GM18499 (cell line): Measurements from ENCODE around the gene TMEM106A.
"Not testable (repeated sequence)": the region's sequence is repeated elsewhere in the genome, so short reads cannot be mapped to it uniquely, and the experiment has no call there.

Experiments used
- ATAC-seq: cut with Tn5 transposase; IDR thresholded peaks from one replicate; pipeline ENCODE4 v1.9.1; 2021; ENCODE audit warnings: moderate number of reproducible peaks; ENCODE audit not compliant: insufficient read depth, unreplicated experiment

Gene TMEM106A

GRCh38 chr17:43213545-43213944 lies 1.9 kb downstream of the TMEM106A start:
- no peak for ATAC-seq

DNA sequence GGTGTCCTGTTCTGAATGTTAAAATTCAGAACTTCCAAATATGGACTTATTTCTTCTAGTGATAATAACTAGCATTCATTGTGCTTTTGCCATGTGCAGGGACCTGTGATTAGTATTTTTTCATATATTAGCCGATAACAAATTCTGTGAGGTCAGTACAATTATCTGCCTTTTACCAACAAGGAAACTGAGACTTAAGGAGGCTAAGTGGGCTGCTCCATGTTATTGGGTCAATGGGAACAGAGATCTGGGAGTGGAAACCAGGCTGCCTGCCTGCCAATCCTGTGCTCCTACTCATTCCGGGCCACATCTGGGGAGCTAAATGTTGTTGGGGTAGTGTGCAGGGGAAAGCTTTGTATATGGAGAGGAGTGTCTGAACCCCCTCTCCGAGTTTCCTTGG lies 3.7 kb downstream of the TMEM106A start:
- no peak for ATAC-seq

DNA sequence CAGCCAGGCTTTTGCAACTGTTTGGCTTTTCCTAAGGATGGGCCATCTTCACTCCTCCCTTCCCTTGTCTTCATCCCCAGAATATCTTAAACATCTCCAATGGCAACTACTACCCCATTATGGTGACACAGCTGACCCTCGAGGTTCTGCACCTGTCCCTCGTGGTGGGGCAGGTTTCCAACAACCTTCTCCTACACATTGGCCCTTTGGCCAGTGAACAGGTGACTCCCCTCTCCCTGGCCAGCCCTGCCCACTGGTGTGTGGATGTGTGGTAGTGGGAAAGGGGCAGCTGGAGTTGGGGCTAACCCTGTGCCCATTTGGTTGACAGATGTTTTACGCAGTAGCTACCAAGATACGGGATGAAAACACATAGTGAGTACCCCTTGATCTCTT lies 4.7 kb downstream of the TMEM106A start:
- ATAC-seq = no peak

DNA sequence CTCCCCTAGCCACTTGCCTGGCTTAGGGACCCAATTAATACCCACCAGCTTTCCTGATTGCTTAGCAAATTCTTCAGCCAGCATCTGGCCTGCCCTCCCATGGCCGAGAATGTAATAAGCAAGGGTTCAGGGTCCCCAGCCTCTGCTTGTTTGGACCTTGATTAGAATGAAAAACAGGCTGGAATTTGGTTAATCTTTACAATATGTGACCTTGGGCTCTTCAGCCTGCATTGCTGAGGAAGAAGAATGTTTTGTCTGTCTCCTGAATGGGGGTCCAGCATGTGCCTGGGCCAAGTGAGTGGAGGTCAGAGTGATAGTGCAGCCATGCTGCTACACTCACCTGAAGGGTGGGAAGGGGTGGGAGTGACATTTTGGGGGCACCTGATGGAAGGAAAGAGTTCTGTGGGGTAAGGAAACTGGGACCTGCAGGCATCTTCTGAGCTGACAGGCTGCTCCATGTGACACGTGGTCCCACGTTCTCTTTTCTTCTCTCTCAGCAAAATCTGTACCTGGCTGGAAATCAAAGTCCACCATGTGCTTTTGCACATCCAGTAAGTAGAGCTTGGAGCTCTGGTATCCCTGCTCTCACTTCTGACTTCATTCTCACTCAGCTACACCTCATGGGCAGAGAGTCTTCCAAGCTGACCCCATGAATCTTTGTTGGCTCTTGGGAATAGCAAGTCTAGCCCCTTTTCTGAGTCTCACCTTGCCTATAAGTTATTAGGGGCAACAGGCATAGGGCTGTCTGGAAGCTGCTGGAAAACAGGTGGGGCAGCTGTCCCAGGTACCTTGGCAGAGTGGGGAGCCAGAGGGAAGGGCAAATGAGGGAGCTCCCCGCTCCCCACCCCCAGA lies 5.3 kb downstream of the TMEM106A start:
- no peak for ATAC-seq

DNA sequence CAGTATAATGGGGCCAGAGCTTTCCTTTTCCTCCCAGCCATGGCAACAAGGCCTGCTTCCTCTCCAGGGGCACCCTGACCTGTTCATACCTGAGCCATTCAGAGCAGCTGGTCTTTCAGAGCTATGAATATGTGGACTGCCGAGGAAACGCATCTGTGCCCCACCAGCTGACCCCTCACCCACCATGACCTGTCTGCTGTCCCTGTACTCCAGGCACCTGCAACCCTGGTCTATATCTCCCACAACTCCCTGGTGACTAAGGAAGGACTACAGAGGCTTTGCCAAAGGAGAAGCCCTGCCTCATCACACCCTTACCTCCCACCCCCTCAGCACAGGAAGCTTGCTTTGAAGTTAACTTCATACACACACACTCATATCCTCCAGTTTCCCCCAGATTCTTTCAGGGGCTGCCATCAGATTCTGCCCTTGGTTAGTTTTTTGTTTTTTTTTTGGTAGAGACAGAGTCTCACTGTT lies 6.0 kb downstream of the TMEM106A start:
- no peak for ATAC-seq

GRCh38 chr17:43219001-43219400 lies 7.3 kb downstream of the TMEM106A start:
- no peak for ATAC-seq

DNA sequence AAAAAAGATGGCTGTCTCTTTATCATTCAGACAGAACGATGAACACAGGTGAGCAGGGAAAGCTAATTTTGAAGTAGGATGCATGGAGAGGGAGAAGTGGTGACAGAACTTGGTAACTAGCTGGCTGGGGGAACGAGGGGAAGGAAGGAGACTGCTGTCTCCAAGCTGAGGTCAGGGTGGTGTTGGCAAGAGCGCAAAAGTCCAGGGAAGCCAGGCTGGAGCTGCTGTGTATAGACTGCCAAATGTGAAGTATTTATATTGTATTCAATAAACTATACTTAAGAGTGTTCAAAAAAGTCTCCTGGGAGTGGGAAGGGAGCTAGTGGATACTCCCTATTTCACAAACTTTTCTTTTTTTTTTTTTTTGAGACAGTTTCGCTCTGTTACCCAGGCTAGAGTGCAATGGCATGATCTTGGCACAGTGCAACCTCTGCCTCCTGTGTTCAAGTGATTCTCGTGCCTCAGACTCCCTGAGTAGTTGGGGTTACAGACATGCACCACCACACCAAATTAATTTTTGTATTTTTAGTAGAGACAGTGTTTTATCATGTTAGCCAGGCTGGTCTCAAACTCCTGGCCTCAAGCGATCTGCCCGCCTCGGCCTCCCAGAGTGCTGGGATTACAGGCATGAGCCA lies 8.2 kb downstream of the TMEM106A start:
- ATAC-seq = no peak

DNA sequence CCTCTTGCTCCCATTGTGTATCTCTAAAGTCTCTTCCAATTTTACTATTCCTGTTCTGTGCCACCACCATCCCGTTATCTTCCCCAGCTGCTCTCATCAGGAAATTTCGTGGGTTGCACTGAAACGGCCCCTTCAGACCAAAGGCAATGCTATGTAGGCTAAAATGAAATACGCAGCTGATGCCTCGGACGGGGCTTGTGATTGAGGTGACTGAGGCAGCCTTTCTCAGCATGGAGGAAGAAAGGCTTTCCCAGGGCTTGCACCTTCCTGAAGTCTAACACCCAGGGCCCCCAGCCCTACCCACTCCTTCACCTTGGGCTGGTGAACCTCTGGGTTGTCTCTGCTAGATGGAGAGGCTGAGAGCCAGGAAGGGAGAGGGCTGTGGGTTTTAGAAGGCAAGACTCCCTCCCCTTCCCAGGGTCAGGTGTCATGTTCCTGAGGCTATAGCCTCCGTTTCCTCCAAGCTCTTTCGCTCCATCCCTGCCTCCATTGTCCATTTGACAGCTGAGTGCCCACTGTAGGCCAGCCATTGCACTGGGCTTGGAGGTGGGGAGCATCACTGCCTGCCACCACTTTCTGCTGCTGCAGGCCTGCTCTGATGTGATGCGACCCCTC lies 8.9 kb downstream of the TMEM106A start:
- ATAC-seq = no peak

GRCh38 chr17:43224146-43224705 lies 12.6 kb downstream of the TMEM106A start:
- ATAC-seq = no peak

- no peak for ATAC-seq
These were observed 14.7 kb downstream of the TMEM106A start for GRCh38 chr17:43226393-43226792.

DNA sequence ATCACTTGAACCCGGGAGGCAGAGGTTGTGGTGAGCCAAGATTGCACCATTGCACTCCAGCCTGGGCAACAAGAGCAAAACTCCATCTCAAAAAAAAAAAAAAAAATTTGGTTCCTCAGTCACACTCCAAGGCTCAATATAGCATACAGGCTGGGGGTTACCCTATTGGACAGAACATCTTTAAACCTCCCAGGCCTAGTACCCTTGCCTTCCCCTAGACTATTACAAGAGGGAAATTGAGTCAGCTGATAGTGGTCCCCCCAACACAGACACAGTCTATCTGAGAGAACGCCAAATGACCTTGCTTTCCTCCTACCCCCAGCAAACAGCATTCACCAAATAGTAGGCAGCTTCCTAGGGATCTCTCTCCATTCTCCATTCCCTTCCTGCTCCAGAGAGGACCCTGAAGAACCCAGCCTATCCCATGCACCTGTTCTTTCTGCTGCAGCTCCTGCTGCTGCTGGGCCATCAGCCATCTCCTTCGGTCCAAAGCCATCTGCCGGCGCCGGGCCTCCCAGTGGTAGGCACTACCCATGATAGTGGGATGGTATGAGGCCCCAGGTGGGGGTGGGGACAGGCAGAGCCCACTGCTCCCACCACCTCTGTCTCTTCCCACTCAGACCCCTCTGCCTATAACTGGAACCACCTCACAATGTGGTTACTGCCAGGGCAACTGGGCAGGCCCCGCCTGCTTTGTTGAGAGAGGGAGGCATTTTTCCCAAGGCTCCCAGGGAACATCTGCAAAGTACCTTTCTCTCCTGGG lies 16.5 kb downstream of the TMEM106A start, which contains the start of gene CCDC200:
TSS of gene CCDC200 (minus strand) at position 604 of the 763 bp plus-strand sequence. CDS start at position 535, 69 bp downstream.
- not testable (repeated sequence) for ATAC-seq

- not testable (repeated sequence) for ATAC-seq
These were observed 19.7 kb downstream of the TMEM106A start for GRCh38 chr17:43231205-43232020.

DNA sequence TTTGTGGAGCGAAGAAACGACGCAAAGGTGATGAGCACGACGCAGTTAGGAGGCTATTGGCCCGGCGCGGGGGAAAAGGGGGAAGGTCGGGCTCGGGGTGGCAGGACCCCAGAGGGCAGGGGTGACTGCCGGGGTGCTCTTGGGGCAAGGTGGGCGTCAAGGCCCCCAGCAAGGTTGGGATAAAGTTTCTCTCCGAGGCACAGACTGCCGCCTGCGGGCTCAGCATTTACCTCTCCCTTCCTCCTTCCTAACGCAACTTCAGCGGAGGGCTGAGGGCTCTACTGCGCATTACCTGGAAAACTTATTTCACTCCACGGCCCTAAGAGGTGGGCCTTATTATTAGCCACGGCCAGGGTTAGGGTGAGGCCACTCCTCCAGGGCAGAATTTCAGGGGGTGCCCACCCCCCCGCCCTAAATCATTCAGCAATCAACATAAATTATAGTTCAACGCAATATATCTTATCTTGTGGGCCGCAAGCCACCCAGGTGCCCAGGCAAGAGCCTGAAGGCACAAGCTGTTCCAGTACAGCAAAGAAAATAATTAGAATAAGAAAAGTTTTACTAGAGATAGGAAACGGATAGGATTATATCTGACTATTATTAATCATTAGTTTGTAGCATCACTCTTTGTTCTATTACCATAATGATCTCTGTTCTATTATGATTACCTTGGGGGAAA lies 20.5 kb downstream of the TMEM106A start:
- not testable (repeated sequence) for ATAC-seq

GRCh38 chr17:43233263-43233662 lies 21.6 kb downstream of the TMEM106A start:
- not testable (repeated sequence) for ATAC-seq

DNA sequence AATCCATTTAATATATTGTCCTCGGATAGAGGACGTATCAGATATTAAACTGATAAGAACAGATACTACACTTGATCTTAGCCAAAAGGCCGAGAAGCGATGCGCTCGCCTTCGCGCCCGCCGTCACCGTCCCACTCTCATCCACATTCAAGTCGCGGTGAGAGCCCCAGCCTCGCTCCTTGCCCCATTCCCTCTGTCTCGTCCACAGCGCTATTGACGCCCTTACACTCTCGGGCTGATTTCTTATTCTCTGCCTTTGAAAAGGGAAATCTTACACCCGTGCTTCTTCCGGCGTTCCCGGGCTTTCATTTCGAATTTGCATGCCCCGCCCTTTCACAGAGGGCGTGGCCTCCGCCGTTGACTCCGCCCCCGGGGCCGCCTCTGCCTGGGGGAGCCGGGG lies 22.2 kb downstream of the TMEM106A start, which contains the start of gene RNU2-1:
TSS of gene RNU2-1 (minus strand) at position 101 of the 400 bp plus-strand sequence.
- not testable (repeated sequence) for ATAC-seq

DNA sequence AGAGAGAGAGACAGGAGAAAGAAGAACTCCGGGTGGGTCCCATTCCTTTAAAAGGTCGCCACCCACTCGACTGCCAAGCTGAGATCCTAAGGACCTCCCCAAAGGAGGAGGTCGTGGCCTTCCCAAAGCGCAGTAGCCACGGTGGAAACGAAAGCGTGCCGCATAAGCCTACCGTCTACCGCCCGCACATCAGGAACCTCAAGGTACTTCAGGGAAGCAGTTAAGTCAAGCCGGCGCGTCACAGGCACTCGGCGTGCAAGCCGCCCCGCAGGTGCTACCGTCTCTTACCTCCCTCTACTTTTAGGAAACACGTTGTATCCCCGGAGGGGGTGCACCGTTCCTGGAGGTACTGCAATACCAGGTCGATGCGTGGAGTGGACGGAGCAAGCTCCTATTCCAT lies 27.9 kb downstream of the TMEM106A start:
- not testable (repeated sequence) for ATAC-seq

DNA sequence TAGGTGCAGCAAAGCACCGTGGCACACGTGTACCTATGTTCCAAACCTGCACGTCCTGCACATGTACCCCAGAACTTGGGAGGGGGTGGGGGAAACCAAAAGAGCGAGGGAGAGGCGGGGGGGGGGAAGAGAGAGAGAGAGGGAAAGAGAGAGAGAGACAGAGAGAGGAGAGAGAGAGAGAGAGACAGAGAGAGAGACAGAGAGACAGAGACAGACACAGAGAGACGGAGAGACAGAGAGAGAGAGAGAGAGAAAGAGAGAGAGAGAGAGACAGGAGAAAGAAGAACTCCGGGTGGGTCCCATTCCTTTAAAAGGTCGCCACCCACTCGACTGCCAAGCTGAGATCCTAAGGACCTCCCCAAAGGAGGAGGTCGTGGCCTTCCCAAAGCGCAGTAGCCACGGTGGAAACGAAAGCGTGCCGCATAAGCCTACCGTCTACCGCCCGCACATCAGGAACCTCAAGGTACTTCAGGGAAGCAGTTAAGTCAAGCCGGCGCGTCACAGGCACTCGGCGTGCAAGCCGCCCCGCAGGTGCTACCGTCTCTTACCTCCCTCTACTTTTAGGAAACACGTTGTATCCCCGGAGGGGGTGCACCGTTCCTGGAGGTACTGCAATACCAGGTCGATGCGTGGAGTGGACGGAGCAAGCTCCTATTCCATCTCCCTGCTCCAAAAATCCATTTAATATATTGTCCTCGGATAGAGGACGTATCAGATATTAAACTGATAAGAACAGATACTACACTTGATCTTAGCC lies 29.1 kb downstream of the TMEM106A start:
- not testable (repeated sequence) for ATAC-seq

- ATAC-seq = not testable (repeated sequence)
These were observed 34.8 kb downstream of the TMEM106A start for GRCh38 chr17:43246456-43246855.
